Measurements from ENCODE around the gene BTG2.
A peak's percentile ranks its signal among the peaks of the same experiment; 100 is the strongest.

BTG2 gene

GRCh38 chr1:203320591-203321272 lies 15.4 kb downstream of the BTG2 start:
- peak; percentile 69 for DNase-seq

DNA sequence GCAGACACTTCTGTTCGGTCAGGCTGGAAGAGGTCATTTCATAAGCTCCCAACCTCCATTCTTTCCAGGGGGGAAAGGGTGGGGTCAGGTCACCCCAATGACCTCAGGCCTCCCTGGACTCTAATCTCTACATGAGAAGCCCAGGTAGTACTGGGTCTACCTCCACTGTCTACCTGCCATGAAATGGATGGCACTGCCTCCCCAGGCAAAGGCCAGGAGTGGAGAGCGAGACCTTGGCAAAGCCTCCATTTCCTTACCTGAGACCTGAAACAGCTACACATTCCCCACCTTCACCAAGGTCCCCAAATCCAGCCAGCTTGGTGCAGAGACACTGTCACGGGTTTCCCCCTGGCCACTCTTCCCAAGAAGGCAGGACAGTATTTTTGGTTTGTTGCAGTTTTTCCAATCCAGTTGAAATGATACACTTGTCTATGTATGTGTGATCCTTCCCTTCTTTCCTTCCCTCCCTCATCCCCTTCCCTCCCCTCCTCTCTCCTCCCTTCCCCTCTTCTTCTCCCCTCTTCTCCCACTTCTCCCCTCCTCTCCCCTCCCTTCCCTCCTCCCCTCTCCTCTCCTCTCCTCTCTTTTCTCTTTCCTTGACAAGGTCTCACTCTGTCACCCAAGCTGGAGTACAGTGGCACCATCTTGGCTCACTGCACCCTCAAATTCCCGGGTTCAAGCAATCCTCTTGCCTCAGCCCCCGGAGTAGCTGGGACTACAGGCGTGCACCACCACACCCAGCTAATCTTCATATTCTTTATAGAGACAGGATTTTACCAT lies 16.1 kb downstream of the BTG2 start:
- DNase-seq = no peak

GRCh38 chr1:203322500-203323179 lies 17.3 kb downstream of the BTG2 start:
- no peak for DNase-seq

GRCh38 chr1:203323587-203323986 lies 18.3 kb downstream of the BTG2 start:
- DNase-seq = no peak

GRCh38 chr1:203324105-203325025 lies 19.0 kb downstream of the BTG2 start:
- peak; percentile 53 for DNase-seq

DNA sequence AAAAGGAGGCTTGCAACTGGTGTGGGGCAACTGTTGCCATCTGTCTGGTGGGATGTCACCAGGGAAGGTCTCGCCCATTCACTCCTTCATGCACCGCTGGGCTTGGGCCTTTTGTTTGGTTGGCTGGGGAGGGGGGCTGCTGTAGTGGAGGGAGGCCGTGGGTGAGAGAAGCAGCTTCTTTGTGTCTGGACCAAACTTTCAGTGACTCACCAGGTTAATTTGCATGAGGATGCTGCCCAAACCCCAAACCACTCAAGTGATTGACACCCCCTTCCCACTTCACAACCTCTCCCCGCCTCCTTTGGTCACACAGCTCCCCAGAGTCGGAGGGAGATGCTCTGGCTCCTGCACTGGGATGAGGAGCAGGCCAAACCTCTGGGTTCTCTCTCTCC lies 19.7 kb downstream of the BTG2 start:
- DNase-seq = peak; percentile 57

GRCh38 chr1:203325418-203326091 lies 20.2 kb downstream of the BTG2 start:
- DNase-seq = no peak

GRCh38 chr1:203326830-203327683 lies 21.7 kb downstream of the BTG2 start:
- peak; percentile 95 for DNase-seq

DNA sequence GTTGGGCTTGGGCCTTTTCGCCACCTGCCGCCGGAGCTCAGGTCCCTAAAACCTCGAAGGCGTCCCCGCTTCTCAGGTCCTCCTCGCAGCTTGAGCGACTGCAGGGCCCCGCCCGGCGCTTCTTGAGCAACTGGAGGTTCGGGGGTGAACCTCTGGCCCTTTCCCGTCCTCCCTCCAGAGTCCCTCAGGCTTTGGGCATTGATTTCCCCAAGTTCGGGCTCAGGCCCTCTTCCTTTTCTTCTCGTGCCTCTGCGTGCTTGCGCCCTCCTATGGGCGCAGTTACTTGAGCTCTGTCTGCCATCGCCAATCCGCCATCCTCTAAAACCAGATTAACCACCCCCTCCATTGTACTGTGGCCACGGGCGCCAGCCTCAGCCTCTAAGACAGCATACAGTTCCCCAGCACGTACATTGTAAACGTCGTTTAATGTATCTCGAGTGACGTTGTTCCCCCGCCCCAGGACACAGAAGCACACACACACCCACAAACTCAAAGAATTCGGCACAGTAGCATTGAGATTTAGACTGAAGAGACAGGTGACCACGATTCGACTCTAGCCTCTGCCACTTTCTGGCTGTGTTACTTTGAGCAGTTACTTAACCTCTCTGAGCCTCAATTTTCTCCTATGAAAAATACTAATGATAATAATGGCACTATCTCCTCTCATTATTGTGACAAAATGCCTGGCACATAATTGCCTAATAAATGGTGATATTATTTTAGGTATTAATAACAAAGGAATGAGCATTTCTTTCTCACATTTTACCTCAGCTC lies 22.6 kb downstream of the BTG2 start:
- DNase-seq = peak; percentile 73

DNA sequence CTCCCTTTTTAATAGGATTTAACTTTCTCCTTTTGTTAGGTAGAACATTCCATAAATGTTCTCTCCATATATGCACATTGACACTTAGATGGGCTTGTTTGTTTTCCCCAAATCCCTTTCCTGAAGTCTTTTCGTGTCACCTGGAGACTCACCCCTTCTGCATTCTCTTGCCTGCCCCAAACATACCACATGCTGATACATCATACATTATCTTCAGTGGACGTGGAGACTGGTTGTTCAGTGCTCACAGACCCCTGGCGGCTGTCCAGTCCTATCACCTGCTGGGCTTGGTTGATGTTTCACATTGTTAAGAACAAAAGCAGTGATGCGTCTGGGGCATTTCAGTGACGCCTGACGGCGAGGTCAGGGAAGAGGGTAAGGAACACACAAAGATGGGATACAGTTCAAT lies 23.4 kb downstream of the BTG2 start:
- DNase-seq = no peak

GRCh38 chr1:203331224-203331623 lies 25.9 kb downstream of the BTG2 start:
- no peak for DNase-seq

DNA sequence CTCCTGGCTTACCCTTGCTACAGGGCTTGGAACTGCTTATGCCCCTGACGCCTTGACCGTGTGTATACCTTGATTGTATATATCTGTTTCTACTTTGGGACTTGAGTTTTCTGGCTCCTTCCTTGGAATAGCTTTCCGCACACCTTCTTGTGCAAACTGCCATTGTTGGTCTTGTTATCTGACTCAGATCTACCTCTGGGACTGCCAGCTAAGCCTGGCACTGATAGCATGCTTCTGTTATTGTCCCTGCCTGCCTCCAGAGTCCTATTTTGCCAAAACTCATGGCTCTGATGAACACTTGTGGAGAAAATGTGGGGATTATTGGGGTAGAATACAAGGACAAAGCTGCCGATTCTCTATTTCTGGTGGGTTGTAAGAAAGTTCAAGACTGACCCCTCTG lies 30.2 kb downstream of the BTG2 start:
- no peak for DNase-seq

DNA sequence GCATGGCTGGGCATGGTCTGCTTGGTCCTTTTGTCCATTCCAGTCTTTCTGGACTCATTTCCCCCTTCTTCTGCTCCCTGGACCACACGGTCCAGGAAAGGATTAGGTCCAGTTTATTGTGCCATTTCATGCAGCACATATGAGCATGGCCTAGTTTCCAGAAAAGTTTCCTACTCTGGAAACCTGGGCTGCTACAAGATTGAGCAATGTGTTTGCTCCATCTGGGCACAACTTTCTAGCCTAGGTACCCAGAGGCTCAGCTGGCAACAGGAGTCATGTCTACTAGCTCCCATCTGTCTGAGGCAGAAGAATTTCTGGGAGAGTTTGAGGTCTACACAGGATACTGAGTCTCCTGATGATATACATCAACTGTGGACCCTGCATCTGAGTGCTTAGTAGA lies 30.8 kb downstream of the BTG2 start:
- DNase-seq = no peak

- DNase-seq = peak; percentile 57
These were observed 33.2 kb downstream of the BTG2 start for GRCh38 chr1:203338335-203339036.

DNA sequence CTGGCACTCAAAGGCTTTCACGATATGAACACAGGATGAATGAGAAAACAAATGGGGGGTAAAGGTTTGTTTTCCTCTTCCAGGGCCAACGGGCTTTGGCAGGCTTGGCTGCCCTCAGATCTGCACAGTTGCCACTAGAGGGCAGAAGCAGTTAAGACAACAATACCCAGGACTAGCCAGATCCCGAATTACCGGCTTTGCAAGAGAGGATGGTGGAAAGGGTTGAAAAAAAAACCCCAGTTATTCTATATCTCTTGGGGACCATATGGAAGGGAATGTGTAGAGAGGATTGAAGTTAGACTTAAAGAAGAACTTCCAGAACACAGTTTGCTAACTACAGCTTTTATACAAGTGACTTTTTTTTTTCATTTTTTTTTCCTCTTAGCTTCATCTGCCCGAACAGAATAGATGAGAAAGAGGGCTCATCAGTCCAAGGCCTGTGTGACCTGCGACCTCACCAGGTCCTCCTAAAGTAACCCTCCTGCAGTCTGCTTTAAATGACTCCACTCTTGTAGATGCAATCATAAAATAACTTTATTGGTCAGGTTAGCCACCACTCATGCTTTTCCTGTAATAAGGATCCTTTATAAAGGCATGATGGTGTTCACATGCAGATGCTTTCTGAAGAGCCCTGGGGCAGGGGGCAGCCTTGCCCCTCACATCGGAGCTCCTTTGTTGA lies 34.9 kb downstream of the BTG2 start:
- peak; percentile 46 for DNase-seq

DNA sequence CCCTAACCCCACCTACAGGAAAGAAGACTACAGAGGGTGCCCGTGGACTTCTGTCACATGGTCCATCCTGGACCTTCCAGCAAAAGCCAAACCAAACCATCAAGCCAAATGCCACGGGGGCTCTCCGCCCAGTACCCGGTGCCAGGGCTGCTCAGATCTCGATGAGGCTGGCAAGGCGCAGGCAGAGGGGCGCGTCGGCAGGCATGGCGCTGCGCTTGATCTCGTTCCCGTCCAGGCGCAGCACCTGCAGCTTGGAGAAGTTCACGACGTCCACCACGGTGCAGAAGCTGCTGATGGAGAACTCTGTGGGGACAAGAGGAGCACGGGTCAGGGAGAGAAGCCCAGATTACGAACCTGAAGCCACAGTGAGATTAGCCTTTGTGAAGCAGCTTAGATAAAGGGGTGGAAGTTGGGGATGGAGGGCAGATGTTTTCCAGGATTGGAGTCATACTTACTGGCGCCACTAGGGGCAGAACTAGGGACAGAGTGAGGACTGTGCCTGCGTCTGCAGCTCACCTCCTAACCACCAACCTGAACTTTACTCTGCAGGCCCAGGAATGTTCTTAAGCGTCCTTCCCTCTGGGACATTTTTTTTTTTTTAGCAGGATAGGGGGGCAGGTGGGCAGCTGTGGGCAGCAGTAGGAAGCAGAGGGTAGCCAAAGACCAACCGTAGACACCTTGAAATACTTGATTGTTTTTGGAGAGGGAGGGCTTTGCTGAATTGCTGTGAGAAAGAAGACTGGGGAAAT lies 37.0 kb downstream of the BTG2 start:
- DNase-seq = peak; percentile 25

DNA sequence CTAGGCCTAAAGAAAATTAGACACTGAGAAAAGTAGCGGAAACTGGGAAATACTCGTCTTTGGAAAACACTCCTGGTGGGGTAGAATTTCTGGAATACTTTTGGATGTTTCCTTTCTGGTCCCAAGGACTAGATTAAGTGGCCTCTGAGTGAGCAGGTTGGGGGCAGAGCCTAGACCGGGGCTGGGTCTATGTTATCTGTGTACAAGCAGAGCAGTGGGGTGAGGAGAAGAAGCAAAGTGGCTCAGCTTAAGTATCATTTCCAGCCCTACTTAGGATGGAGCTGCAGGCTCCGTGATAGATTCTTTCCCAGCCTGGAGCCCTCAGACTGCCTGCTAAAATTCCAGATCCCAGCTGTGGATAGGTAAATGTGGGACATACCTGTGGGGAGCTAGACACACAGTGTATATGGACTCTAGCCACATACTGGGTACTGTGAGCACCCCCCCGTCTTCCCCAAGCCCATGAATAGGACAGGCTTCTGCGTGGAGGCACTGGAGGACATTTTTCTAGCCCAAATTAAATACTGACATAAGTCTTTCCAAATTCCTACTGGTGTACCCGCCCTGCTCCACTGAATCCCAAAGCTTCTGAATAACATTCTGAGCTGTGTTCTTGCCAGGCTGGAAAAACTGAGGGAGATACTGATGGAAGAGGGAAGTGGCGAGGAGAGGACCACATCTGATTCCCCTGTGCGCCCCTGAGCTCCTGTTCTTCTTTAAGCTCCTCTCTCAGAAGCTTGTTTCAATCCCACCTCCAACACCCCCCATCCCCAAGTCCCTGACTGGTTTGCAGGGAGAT lies 38.8 kb downstream of the BTG2 start:
- no peak for DNase-seq

All from effector CD4-positive, alpha-beta T cell (primary cell).